Hepatocyte (in vitro differentiated cells): ENCODE results near the gene CARMIL1. TPM values are rescaled to one million over a fixed set of nuclear protein-coding genes. Genes with fewer than 3 reads are reported as not detected.
"Not testable (repeated sequence)": the region's sequence is repeated elsewhere in the genome, so short reads cannot be mapped to it uniquely, and the experiment has no call there.

Experiments
- DNase-seq: peaks from one replicate; pipeline ENCODE4 v3.0.0-alpha.2; 2016; ENCODE audit warnings: low spot score
- H2AFZ ChIP-seq: fragments of 200-600 bp; sonication (generic); 2 replicates; pipeline ENCODE4 v1.6.0; 2016; ENCODE audit warnings: antibody characterized with exemption, mild to moderate bottlenecking
- H3K27ac ChIP-seq: fragments of 200-600 bp; sonication (generic); 2 replicates; pipeline ENCODE4 v1.5.1; 2016; ENCODE audit warnings: mild to moderate bottlenecking
- H3K27me3 ChIP-seq: fragments of 200-600 bp; sonication (generic); 2 replicates; pipeline ENCODE4 v1.6.1; 2016
- H3K36me3 ChIP-seq: fragments of 200-600 bp; sonication (generic); replicated peaks from 2 replicates; pipeline ENCODE4 v1.5.1; 2016; ENCODE audit warnings: low read depth; ENCODE audit not compliant: insufficient read depth
- H3K4me1 ChIP-seq: fragments of 200-600 bp; sonication (generic); 2 replicates; pipeline ENCODE4 v1.5.1; 2016; ENCODE audit warnings: mild to moderate bottlenecking, moderate library complexity; ENCODE audit not compliant: insufficient read depth
- H3K4me2 ChIP-seq: fragments of 200-600 bp; sonication (generic); 2 replicates; pipeline ENCODE4 v1.6.0; 2016
- H3K4me3 ChIP-seq: fragments of 200-600 bp; sonication (generic); 2 replicates; pipeline ENCODE4 v1.5.1; 2016; ENCODE audit warnings: mild to moderate bottlenecking
- H3K79me2 ChIP-seq: fragments of 200-600 bp; sonication (generic); 2 replicates; pipeline ENCODE4 v1.6.0; 2017; ENCODE audit warnings: mild to moderate bottlenecking
- H3K9me2 ChIP-seq: fragments of 200-600 bp; sonication (generic); replicated peaks from 2 replicates; pipeline ENCODE4 v1.6.0; 2017; ENCODE audit warnings: mild to moderate bottlenecking; ENCODE audit not compliant: insufficient read depth
- H3K9me3 ChIP-seq: fragments of 200-600 bp; sonication (generic); 2 replicates; pipeline ENCODE4 v1.5.1; 2016; ENCODE audit warnings: low read depth, mild to moderate bottlenecking
- H4K20me1 ChIP-seq: fragments of 200-600 bp; sonication (generic); 2 replicates; pipeline ENCODE4 v1.6.0; 2016; ENCODE audit warnings: mild to moderate bottlenecking; ENCODE audit not compliant: insufficient read depth, poor library complexity, severe bottlenecking
- CTCF ChIP-seq: fragments of 200-600 bp; sonication (generic); IDR thresholded peaks from 2 replicates; pipeline ENCODE4 v1.5.1; 2016; ENCODE audit warnings: antibody characterized with exemption, mild to moderate bottlenecking; ENCODE audit not compliant: poor library complexity
- EZH2 ChIP-seq: fragments of 200-600 bp; sonication (generic); IDR thresholded peaks from 2 replicates; pipeline ENCODE4 v1.6.1; 2016; ENCODE audit warnings: antibody characterized with exemption, mild to moderate bottlenecking, borderline replicate concordance
- EZH2phosphoT487 ChIP-seq: fragments of 200-600 bp; sonication (generic); IDR thresholded peaks from one replicate; pipeline ENCODE4 v1.6.1; 2018; ENCODE audit warnings: antibody characterized with exemption, mild to moderate bottlenecking, low read depth, moderate library complexity; ENCODE audit not compliant: unreplicated experiment, severe bottlenecking
- whole genome bisulfite sequencing: methylation state at CpG from one replicate; pipeline ENCODE4 v1.1.6; 2016; ENCODE audit warnings: low lambda C conversion rate; ENCODE audit errors: missing lambda C conversion rate; 5-methylcytosine and 5-hydroxymethylcytosine counted together
- polyA plus RNA-seq: library from polyadenylated mRNA; unstranded; fragments of >200 nt; fragmentation: Nextera tagmentation; extraction: Ambion mirVana; gene quantifications from 2 replicates; pipeline ENCODE4 v1.2.1, GENCODE V29; 2016
- total RNA-seq: library from RNA; depleted of rRNA; stranded (reverse); fragments of >200 nt; gene quantifications from 2 replicates; pipeline ENCODE4 v1.2.3, GENCODE V29; 2014

Gene CARMIL1
- total and polyA plus RNA-seq, 2 experiments from 2014 or later: 19.5 to 40.6 TPM

DNA sequence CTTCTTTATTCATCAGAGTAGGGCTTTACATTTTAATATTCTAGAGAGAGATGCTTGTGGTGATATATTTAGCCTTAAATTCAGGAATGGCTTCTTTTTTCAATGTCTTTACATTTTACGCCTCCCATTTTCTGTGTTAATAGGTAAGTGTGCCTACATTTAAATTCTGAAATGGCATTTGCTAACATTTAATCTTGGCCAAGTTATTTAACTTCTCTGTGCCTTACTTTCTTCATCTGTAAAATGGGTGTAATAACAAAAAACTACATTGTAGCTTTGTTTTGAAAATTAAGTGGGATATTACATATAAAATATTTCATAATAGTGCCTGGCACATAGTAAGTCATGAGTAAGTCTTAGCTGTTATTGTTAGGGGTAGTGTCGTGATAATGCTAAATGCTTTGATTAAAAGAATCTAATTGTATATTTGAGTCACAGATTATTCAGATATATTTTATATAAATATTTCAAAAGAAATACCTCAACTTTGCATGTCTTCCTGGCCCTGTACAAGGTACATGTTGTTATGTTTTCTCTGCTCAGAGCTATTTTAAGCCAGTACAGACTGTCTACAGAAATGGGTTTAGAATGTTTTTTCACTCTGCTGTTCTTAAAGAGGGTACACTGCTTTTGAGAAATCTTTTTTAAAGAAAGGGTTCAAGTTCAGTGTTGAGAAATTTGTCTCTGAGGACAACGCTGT lies 18.8 kb downstream of the CARMIL1 start:
- peaks cover 24% of the 10 kb centered on the region for H3K4me1 ChIP-seq
- no peak overlapping the region for H3K27ac ChIP-seq
- H3K27me3 ChIP-seq: no peaks in the 10 kb centered on the region
- no peaks in the 10 kb centered on the region for H3K36me3 ChIP-seq
- H3K9me3 ChIP-seq: no peaks in the 10 kb centered on the region
- peaks cover 14% of the 10 kb centered on the region for H4K20me1 ChIP-seq
- H3K4me3 ChIP-seq: no peak overlapping the region
- WGBS: 74% methylated on average over 3 of the region's 3 CpGs
- H3K9me2 ChIP-seq: no peaks in the 10 kb centered on the region
- peaks cover 91% of the 10 kb centered on the region for H3K79me2 ChIP-seq
- DNase-seq: no peak
- no peak for TF ChIP-seq EZH2
- no peak overlapping the region for H2AFZ ChIP-seq
- no peak overlapping the region for H3K4me2 ChIP-seq

- H3K27ac ChIP-seq, H3K4me2 ChIP-seq, H3K9me2 ChIP-seq, DNase-seq, H3K9me3 ChIP-seq, H3K36me3 ChIP-seq, H2AFZ ChIP-seq, H3K4me3 ChIP-seq, H3K27me3 ChIP-seq: not testable (repeated sequence)
- H3K79me2 ChIP-seq: peaks cover 88% of the 10 kb centered on the region
- peaks cover 26% of the 10 kb centered on the region for H3K4me1 ChIP-seq
- peaks cover 14% of the 10 kb centered on the region for H4K20me1 ChIP-seq
- WGBS: 92% methylated on average over 8 of the region's 8 CpGs
Observed at GRCh38 chr6:25298523-25298865, 19.3 kb downstream of the CARMIL1 start.

DNA sequence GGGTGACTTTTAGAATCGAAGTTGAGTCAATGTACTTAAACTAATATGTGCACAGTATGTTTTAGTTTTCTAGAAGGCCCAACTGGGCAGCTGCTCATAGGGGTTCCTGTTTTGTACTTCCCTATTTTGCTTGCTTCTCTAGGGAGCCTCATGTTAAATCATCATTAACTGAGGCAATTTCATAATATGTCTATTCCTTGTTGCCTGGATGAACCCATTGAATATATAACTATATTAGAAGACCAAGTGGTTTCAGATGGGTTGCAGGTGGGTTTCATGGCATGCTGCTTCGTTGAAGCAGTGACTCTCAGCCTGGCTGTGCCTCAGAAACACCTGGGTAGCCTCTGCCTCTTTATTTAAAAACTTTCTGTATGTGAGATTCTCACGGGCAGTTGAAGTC lies 22.2 kb downstream of the CARMIL1 start:
- no peak for TF ChIP-seq EZH2phosphoT487
- TF ChIP-seq EZH2: no peak
- no peak for TF ChIP-seq CTCF
- DNase-seq: no peak
- H4K20me1 ChIP-seq: peaks cover 2% of the 10 kb centered on the region
- no peaks in the 10 kb centered on the region for H3K9me2 ChIP-seq
- no peaks in the 10 kb centered on the region for H3K9me3 ChIP-seq
- peaks cover 88% of the 10 kb centered on the region for H3K79me2 ChIP-seq
- H3K27ac ChIP-seq: peak overlapping the region; percentile 67
- H3K36me3 ChIP-seq: no peaks in the 10 kb centered on the region
- H2AFZ ChIP-seq: no peak overlapping the region
- H3K4me2 ChIP-seq: no peak overlapping the region
- 76% methylated on average over 3 of the region's 3 CpGs for WGBS
- H3K4me3 ChIP-seq: no peak overlapping the region
- no peaks in the 10 kb centered on the region for H3K27me3 ChIP-seq
- peaks cover 34% of the 10 kb centered on the region for H3K4me1 ChIP-seq

DNA sequence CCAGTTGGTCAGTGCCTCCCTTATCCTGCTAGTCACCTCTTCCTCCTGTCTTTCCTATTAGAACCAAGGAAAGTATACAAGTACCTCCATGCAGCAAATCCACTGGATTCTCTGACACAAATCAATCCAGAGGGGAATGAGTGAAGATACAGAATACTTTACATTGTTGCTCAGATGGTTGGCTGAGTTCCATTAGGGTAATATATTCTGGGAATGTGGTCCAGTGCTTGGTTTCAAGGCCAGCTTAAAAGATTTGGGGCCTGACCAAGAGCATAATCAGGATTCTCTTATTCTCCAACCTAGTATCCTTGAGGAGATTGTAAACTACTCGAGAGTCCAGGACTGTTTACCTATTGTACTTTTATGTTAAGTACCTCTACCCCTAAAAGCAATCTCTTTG lies 23.0 kb downstream of the CARMIL1 start:
- H4K20me1 ChIP-seq: no peaks in the 10 kb centered on the region
- WGBS: 15% methylated on average over 1 of the region's 1 CpG
- H3K36me3 ChIP-seq: no peaks in the 10 kb centered on the region
- H2AFZ ChIP-seq: no peak overlapping the region
- peaks cover 28% of the 10 kb centered on the region for H3K4me1 ChIP-seq
- no peaks in the 10 kb centered on the region for H3K9me2 ChIP-seq
- no peak overlapping the region for H3K4me3 ChIP-seq
- H3K27ac ChIP-seq: peak overlapping the region; percentile 67
- H3K79me2 ChIP-seq: peaks cover 90% of the 10 kb centered on the region
- H3K9me3 ChIP-seq: no peaks in the 10 kb centered on the region
- peak overlapping the region; percentile 62 for H3K4me2 ChIP-seq
- TF ChIP-seq EZH2 (no peak), EZH2phosphoT487 (no peak), CTCF (no peak)
- no peaks in the 10 kb centered on the region for H3K27me3 ChIP-seq
- DNase-seq: no peak
